IMR-90 (cell line): ENCODE results near the gene MB21D2. TPM values are rescaled to one million over a fixed set of nuclear protein-coding genes. Genes with fewer than 3 reads are reported as not detected.

Source experiments
- ATAC-seq: fragments of 200-7000 bp; cut with Tn5 transposase; 2 replicates; pipeline ENCODE4 v1.9.1; 2020; ENCODE audit warnings: low read depth, mild to moderate bottlenecking, moderate library complexity
- BruUV-seq: library from RNA; stranded (reverse); fragments of 400-500 nt; replicated peaks from 2 replicates; lab custom pipeline; 2021; lab: Mats Ljungman, UMichigan
- CTCF ChIA-PET: fragments of 300-600 bp; formaldehyde crosslinking; extraction: SDS; loops from one replicate; lab custom pipeline; 2021; ENCODE audit warnings: antibody characterized with exemption; lab: Yijun Ruan, JAX
- POLR2A ChIA-PET: fragments of 300-600 bp; sonication (Branson Sonifier 250); formaldehyde crosslinking; loops from one replicate; lab custom pipeline; 2022; ENCODE audit warnings: antibody characterized with exemption; ENCODE audit not compliant: unreplicated experiment; lab: Charles Lee
- DNase-seq: peaks from one replicate; pipeline ENCODE4 v3.0.0; 2013
- H2AFZ ChIP-seq: replicated peaks from 2 replicates; pipeline ENCODE3; 2013; ENCODE audit warnings: low read length, mild to moderate bottlenecking; ENCODE audit not compliant: poor library complexity
- H2AK5ac ChIP-seq: 2 replicates; pipeline ENCODE4 v1.6.1; 2013; ENCODE audit warnings: low read depth, low read length, inconsistent platforms
- H2AK9ac ChIP-seq: replicated peaks from 2 replicates; pipeline ENCODE3; 2013; ENCODE audit warnings: mild to moderate bottlenecking, low read depth, low read length, moderate library complexity; ENCODE audit not compliant: poor library complexity
- H2BK120ac ChIP-seq: 2 replicates; pipeline ENCODE4 v1.6.1; 2013; ENCODE audit warnings: low read depth, low read length, inconsistent platforms
- H2BK15ac ChIP-seq: 3 replicates; pipeline ENCODE4 v1.6.1; 2013; ENCODE audit warnings: low read depth, low read length, inconsistent platforms
- H2BK20ac ChIP-seq: 2 replicates; pipeline ENCODE4 v1.6.1; 2013; ENCODE audit warnings: low read depth, mild to moderate bottlenecking, inconsistent platforms, low read length, moderate library complexity
- H2BK5ac ChIP-seq: 2 replicates; pipeline ENCODE4 v1.6.1; 2013; ENCODE audit warnings: mild to moderate bottlenecking, low read depth, low read length, inconsistent platforms; ENCODE audit not compliant: poor library complexity, severe bottlenecking
- H3K14ac ChIP-seq: replicated peaks from 2 replicates; pipeline ENCODE4 v1.6.1; 2013; ENCODE audit warnings: low read depth, low read length, inconsistent platforms
- H3K18ac ChIP-seq: 2 replicates; pipeline ENCODE4 v1.6.1; 2013; ENCODE audit warnings: low read depth, low read length, control low read depth
- H3K23ac ChIP-seq: 2 replicates; pipeline ENCODE4 v1.6.1; 2013; ENCODE audit warnings: low read depth, low read length, inconsistent platforms
- H3K27ac ChIP-seq: 2 replicates; pipeline ENCODE4 v1.5.1; 2013; ENCODE audit warnings: mild to moderate bottlenecking, control low read depth, low read length; ENCODE audit not compliant: insufficient read depth
- H3K27me3 ChIP-seq: 2 replicates; pipeline ENCODE4 v1.6.1; 2013; ENCODE audit warnings: low read length; ENCODE audit not compliant: control insufficient read depth, insufficient read depth
- H3K36me3 ChIP-seq: 2 replicates; pipeline ENCODE4 v1.6.1; 2013; ENCODE audit warnings: low read length, mixed read lengths; ENCODE audit not compliant: control insufficient read depth, insufficient read depth
- H3K4ac ChIP-seq: 2 replicates; pipeline ENCODE4 v1.6.1; 2013; ENCODE audit warnings: low read depth, low read length, inconsistent platforms
- H3K4me1 ChIP-seq: 2 replicates; pipeline ENCODE4 v1.6.1; 2013; ENCODE audit warnings: low read length, mixed read lengths; ENCODE audit not compliant: control insufficient read depth, insufficient read depth
- H3K4me2 ChIP-seq: 2 replicates; pipeline ENCODE4 v1.6.1; 2013; ENCODE audit warnings: low read depth, mild to moderate bottlenecking, control low read depth, low read length, moderate library complexity
- H3K4me3 ChIP-seq: 2 replicates; pipeline ENCODE4 v1.5.1; 2013; ENCODE audit warnings: low read depth, mild to moderate bottlenecking, control low read depth, low read length, moderate library complexity; ENCODE audit not compliant: insufficient read depth
- H3K56ac ChIP-seq: 2 replicates; pipeline ENCODE4 v1.6.1; 2013; ENCODE audit warnings: low read length, inconsistent platforms; ENCODE audit not compliant: insufficient read depth; ENCODE audit errors: extremely low read depth
- H3K79me1 ChIP-seq, 2 experiments: 2 replicates each; pipeline ENCODE4 v1.6.1; 2013; ENCODE audit warnings: low read length in 2 of 2, inconsistent platforms in 1 of 2, low read depth in 1 of 2
- H3K9ac ChIP-seq: 2 replicates; pipeline ENCODE4 v1.6.1; 2013; ENCODE audit warnings: low read depth, low read length, control low read depth
- H3K9me1 ChIP-seq: 2 replicates; pipeline ENCODE4 v1.6.1; 2013; ENCODE audit warnings: low read length, inconsistent platforms; ENCODE audit not compliant: insufficient read depth
- H3K9me3 ChIP-seq: 2 replicates; pipeline ENCODE4 v1.6.1; 2013; ENCODE audit warnings: low read length; ENCODE audit not compliant: control insufficient read depth, insufficient read depth
- H4K20me1 ChIP-seq: 2 replicates; pipeline ENCODE4 v1.6.1; 2013; ENCODE audit warnings: low read length, inconsistent platforms; ENCODE audit not compliant: insufficient read depth
- H4K5ac ChIP-seq: 2 replicates; pipeline ENCODE4 v1.6.1; 2013; ENCODE audit warnings: mild to moderate bottlenecking, low read depth, low read length, control low read depth
- H4K8ac ChIP-seq, 2 experiments: 2 replicates each; pipeline ENCODE4 v1.6.1; 2013; ENCODE audit warnings: low read depth in 2 of 2, low read length in 2 of 2, control low read depth in 1 of 2, inconsistent platforms in 1 of 2
- H4K91ac ChIP-seq: 2 replicates; pipeline ENCODE4 v1.6.1; 2013; ENCODE audit warnings: low read depth, low read length, inconsistent platforms; ENCODE audit not compliant: insufficient read depth
- ELK1 ChIP-seq: fragments of 150-350 bp; IDR thresholded peaks from 2 replicates; pipeline ENCODE4 v1.6.1; 2016; ENCODE audit warnings: low read depth, mild to moderate bottlenecking, low read length, moderate library complexity, borderline replicate concordance
- MAFK ChIP-seq: IDR thresholded peaks from 2 replicates; pipeline ENCODE4 v1.6.1; 2012; ENCODE audit warnings: low read depth, low read length, improper control_type of control experiment
- dilution Hi-C: fragments of 300-500 bp; cut with HindIII; formaldehyde crosslinking; loops from one replicate; pipeline ENCODE4 v1.14.3; 2018; ENCODE audit warnings: low sequenced_read_pairs; ENCODE audit not compliant: unreplicated experiment
- in situ Hi-C: fragments of 300-500 bp; cut with MboI; formaldehyde crosslinking; loops from 3 replicates; pipeline ENCODE4 v1.14.3; 2019; ENCODE audit warnings: low sequenced_read_pairs, inconsistent platforms, mixed read lengths
- intact Hi-C: fragments of 100-400 bp; cut with micrococcal nuclease; formaldehyde crosslinking; loops from 2 replicates; pipeline ENCODE4 v1.10.0; 2022
- polyA plus RNA-seq, 3 experiments: library from polyadenylated mRNA; depleted of rRNA; stranded (reverse); fragments of >200 nt; gene quantifications; 2 replicates each; pipeline ENCODE4 v1.2.3, GENCODE V29; 2012; ENCODE audit warnings: low replicate concordance in 1 of 3
- total RNA-seq: library from RNA; depleted of rRNA; stranded (reverse); fragments of >200 nt; gene quantifications from 2 replicates; pipeline ENCODE4 v1.2.3, GENCODE V29; 2012

MB21D2 gene
- total and polyA plus RNA-seq, 2 of the 4 experiments (the other 2 are of a cell fraction): 13.6 to 44.8 TPM

GRCh38 chr3:192928016-192928415 is 10.4 kb upstream of the MB21D2 start:
- no peak overlapping the region for H3K9ac ChIP-seq
- no peak for ATAC-seq
- H2BK20ac ChIP-seq: no peak overlapping the region
- in situ Hi-C loops (no loop called here), intact Hi-C loops (no loop called here), dilution Hi-C loops (no loop called here)
- ChIA-PET CTCF (no interaction called here), POLR2A (no interaction called here)
- H2AFZ ChIP-seq: no peak overlapping the region
- no peak overlapping the region for H3K56ac ChIP-seq
- H3K14ac ChIP-seq: no peak overlapping the region
- no peaks in the 10 kb centered on the region for H3K36me3 ChIP-seq
- H3K9me1 ChIP-seq: no peaks in the 10 kb centered on the region
- H4K5ac ChIP-seq: no peak overlapping the region
- no peak for DNase-seq
- H4K8ac ChIP-seq: no peak overlapping the region
- no peak overlapping the region for H3K4me2 ChIP-seq
- no peak overlapping the region for H3K23ac ChIP-seq
- H2BK120ac ChIP-seq: no peak overlapping the region
- no peaks in the 10 kb centered on the region for H3K79me1 ChIP-seq
- H4K20me1 ChIP-seq: no peaks in the 10 kb centered on the region
- BruUV-seq: no TSS peak
- no peaks in the 10 kb centered on the region; the same call in 1 of the 2 replicates for H3K4me1 ChIP-seq
- TF ChIP-seq MAFK: peak; percentile 50; the same call in 1 of the 2 replicates
- TF ChIP-seq ELK1: no peak
- no peak overlapping the region for H2BK5ac ChIP-seq
- H4K91ac ChIP-seq: no peak overlapping the region
- no peak overlapping the region for H3K4ac ChIP-seq
- H2AK5ac ChIP-seq: no peak overlapping the region
- no peak overlapping the region for H3K4me3 ChIP-seq
- H2BK15ac ChIP-seq: no peak overlapping the region
- H3K27me3 ChIP-seq: no peaks in the 10 kb centered on the region
- H3K18ac ChIP-seq: no peak overlapping the region
- H3K9me3 ChIP-seq: no peaks in the 10 kb centered on the region
- no peak overlapping the region for H2AK9ac ChIP-seq
- no peak overlapping the region for H3K27ac ChIP-seq
